Fibroblast of upper back skin (primary cell): ENCODE measurements around the gene CCDC82.

Source experiments
- DNase-seq: peaks from one replicate; pipeline ENCODE4 v3.0.0-alpha.2; 2013

CCDC82 gene

DNA sequence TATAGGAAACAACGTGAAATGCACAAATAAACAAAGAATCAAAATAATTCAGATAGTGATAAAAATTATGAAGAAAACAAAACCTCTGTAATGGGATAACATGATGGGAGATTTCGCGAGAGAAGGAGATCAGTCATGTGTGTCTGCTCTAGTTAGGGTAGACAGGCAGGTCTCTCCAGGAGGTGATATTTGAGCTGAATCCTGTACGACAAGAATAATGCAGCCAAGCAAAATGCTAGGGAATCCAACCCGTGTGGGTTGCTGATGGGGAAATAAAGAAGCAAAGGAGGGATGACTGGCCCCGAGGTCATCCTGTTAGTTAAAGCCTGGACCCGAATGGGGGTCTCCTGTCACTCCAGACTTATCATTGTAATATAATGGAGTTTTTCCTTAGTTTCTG, 62.8 kb downstream of the CCDC82 start:
- no peak for DNase-seq

DNA sequence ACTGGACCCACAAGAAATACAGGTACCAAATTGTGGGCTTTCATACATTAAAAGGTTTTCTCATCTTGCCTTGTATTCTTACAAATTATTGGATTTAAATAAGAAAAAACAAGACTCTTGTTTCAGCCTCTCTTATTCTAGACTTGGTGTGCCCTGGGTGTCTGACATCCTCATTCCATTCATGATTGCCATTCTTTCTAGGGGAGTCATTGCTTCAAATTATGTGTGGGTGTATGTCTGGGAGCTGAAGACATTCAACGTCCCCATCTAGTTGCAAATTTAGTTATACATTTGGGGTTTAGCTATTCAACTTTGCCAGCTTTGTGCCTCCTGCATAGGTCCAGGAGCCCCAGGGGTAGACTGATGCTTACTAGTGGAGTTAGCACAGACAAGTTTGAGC, 64.8 kb downstream of the CCDC82 start:
- DNase-seq, result peak; percentile 91

DNA sequence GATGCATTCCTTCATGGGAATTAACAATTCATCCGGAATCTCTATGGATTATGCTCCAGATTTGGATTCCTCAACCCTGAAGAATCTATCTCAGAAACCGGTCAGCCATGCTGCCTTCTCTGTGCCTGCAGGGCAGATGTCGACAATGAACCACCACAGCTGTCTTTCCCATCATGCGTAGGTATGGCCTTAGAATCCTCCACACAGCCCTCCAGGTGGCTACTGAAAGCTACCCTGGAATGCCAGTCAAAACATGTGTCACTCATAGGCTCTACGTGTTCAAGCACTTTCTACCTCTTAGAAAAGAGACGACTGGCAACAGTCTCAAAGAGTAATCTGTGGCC, 66.1 kb downstream of the CCDC82 start:
- no peak for DNase-seq

DNA sequence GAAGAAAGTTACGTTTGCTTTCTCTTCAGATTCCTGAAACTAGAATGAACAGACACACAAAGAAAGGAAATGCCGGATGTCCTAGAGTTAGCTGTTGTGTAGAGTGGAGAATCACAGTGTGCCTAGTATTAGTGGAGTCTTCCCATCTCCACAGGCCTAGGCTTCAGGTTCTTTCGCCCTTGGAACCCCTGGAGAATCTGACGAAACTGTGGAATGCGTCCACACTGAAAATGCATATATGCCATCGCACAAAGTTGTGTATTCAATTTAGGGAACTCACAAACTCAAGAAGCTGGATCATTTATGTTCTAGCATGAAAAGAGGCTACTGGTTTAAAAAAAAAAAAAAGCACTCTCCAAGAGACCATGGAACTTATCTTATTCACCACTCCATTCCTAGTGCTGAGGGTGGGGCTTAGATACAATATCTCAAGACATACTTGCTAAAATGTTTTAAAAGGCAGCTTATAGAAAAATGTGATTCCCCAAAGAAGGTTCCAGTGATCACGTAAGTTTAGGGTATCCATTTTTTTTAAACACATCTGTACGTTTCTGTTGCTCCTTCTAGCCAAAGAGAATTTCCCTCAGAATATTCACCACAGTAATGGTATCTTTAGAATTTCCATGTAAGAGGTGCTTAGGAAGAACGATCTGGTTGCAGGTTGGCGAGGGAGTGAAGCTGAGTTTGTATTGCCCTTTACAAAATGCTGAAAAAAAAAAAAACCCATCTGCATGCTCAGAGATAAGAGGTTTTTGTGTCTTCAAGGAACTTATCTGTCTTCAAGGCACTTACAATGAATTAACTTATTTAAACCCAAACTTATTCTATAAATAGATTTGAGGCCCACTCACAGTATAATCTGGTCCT, 66.7 kb downstream of the CCDC82 start:
- DNase-seq, result no peak

DNA sequence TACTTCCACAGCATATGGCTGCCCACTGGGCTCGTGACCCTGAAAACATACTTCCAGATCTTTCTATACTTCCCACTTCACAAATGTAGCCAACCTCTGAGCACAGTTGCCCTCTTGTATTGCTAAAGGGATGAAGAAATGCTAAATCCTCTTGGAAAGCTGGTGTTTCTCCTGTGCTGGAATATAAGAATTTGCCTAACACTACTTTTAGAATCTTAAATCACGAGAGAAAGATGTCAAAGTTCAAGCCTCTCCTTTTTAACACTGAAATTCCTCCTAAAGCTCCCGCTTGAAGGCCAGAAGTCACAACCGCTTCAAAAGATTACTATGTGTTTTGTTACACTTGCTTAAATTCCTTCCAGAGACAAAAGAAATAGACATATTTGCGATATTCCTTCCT, 68.6 kb downstream of the CCDC82 start:
- DNase-seq, result no peak

DNA sequence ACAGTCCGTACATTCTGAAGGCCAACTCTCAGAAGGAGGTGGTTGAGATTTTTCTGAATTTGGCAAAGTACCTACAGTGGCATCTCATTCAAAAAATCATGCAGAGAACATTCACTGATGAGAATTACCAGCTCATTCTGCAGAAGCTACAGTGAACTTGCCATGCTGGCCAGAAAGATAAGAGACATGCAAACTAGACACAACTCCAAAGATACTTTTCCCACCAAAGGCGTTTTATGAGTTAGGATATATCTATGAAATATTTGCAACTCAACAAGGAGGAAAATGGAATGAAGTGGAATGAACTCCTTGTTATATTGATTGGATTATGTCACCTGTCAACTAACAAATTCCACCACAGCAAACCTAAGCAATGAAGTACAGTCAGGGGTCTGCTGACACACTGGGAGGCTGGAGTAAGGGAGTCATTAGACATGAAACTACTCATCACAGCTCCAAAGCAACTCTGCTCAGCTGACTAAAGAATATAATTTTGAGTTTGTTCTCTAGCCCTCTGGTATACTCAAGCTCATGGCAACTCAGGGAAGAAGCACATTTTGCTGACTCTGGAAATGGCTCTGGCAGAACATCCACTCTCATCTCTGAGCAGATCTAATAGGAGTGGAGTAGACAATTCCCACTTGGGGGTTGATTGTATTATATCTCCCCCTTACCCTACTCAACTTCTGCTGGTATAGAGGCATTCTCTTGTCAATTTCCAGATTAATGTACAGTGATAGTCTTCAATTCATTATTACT, 69.6 kb downstream of the CCDC82 start:
- no peak for DNase-seq

DNA sequence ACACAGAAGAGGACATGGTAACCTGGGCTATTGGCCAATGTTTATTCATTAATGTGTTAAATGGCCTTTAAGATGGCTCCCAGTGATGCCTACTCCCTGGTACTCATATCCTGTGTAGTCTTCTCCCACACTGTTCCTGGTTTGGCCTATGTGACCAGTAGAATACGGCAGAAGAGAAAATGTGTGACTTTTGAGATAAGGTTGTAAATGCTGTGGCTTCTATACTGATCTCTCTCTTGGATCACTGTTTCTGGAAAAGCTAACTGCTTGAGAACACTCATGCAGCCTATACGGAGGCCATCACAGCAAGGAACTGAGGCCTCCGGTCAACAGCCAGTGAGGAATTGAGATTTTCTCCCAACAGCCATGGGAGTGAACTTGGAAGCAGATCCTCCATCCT, 70.9 kb downstream of the CCDC82 start:
- DNase-seq, result no peak

DNA sequence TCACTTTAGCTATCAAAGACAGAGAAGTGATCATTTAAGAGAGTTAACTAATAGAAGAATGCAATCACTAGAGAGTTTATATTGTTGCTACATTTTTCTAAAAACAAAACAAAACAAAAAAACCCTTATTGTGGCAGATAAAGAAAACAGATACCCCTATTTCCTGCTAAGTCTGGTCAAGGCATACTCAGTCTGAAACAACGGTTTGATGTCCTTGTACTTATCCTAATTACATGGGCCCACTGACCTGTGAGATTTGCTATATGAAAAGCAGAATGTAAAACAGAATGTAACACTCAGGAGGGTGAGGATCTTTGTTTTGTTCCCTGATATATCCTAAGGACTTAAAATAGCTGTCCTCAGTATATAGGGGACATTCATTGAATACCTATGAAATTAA, 71.3 kb downstream of the CCDC82 start:
- DNase-seq, result no peak

DNA sequence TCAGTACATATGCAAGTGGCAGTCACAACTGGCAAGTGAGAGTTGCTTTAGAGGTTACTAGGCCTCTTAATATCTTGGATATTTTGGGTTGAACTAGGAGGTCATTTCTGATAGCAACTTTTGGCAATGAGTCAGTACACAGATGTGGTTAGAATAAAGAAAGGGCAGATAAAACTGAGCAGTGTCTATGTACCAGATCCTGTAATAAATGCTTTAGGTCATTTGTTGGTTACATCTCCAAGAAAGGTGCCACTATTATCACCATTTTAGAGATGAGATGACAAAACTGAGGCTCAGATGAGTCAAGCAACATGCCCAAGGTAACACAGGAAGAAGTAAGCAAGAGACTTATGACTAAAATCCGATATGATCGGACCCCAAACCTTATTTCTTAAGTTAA, 71.7 kb downstream of the CCDC82 start:
- DNase-seq, result no peak

DNA sequence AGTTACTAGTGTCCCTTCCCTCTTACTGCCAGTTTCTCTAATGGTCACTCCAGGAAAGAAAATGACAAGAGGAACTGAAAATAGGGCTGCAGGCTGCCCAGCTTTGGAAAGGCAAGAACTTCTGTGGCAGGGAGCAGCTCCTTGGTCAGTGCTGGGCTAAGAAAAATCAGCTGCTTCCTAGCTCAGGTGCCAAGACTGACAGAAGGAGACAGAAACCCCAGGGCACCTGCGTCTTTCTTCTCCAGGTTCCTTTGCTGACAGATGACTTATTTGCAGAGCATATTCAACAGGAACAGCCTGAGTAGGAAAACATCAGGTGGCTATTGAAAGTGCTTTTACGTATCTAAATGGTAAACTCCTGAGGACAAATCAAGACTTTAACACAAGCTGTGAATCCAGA, 72.1 kb downstream of the CCDC82 start:
- no peak for DNase-seq

DNA sequence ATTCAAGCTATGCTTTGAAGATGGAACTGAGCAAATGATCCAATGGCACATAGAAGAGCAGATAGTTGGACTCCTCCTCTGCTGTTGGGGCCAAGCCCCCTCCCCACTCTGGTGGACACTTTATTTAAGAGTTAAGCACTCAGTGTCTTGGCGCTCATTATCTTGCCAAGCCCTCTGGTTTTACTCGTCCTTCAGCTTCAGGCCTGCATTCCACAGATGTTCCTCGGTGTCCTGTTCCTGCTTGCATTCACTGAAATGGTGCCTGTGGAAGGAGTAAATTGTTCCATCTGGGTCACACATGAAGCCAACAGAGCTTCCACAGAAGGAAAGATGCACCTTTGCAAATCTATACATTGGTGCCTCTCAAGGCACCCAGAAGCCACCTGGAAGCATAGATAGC, 72.8 kb downstream of the CCDC82 start:
- no peak for DNase-seq

DNA sequence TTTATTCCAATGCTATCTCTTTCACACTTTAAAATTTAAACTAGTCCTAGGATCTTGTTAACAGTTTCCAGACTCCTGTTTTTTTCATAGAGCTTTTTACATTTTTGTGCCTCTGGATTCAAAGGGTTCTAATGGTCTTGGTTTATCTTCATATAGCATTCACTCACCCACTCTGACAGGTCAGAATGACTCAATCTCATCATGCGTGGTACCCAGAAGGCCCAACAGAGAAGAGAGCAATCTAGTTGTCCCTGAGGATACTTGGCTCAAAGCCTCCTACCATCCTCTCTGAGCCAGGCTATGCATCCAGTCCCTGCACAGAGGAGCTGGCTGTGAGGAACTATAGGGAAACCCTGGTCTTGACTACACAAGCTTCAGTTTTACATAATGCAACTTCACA, 74.2 kb downstream of the CCDC82 start:
- DNase-seq, result no peak

DNA sequence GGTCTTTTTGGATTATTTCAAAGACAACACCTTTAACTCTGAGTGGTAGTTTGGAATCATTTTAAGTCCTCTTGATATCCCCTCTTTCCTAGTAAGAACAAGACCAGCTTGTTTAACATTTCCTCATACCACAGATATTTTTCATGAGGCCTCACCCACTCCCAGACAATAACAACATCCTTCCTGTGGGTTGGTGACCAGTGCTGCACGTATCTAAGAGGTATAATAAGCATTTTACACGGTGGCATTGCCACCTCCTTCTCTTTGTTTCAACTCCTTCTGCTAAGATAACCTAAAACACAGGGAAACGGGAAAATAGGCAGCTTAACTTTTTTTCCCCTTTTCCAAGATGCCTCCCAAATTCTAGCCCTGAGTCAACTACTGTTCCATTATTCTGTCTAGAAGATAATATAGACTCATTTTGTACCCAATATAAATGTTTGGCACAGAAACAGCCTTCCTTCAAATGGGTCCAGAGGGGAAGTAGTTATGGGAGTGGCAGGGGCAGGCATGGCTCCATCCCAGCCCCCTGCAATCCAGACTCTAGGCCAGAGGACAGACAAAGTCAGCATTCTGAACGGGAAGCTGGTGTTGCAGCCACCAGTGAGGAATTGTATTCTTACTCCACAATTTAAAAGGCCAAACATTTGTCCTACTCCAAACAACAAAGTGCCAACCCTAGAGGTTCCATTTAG, 75.2 kb downstream of the CCDC82 start:
- peak; percentile 68 for DNase-seq

DNA sequence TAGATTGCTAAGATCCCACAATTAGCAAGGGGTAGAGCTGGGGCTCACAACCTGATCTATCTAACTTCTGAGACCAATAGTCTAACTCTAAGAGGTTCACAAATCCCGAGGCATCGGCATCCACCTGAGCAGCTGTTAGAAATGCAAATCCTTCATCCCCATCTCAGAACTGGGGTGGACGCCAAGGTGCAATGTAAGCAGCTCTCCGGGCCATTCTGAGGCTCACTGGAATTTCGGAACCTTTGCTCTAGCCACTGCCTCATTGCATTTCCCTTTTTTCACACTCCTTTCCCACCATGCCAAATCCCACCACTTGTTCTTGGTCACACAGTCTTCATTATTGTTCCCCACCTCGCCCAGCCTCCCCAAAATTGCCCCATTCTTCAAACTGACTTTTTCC, 76.5 kb downstream of the CCDC82 start:
- DNase-seq, result no peak

DNA sequence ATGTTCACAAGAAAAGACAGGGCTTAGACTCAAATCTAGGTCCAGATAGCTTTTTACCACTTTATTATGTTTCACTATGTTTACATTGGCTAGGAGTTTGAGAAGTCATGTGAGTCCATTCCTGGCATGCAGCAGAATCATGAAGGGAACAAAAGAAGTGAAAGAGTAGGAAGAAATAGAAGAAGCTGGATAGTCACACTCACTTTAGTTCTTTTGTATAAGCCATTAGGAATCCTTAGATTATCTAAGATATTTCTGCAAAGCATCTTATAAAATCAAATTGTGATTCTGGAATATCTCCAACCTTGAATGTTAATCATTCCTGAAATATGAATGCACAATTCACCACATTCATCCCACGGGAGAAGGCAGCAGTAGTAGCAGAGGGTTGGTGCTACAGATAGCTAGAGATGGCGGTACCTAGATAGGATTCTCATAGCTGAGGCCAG, 78.6 kb downstream of the CCDC82 start:
- peak; percentile 92 for DNase-seq

DNA sequence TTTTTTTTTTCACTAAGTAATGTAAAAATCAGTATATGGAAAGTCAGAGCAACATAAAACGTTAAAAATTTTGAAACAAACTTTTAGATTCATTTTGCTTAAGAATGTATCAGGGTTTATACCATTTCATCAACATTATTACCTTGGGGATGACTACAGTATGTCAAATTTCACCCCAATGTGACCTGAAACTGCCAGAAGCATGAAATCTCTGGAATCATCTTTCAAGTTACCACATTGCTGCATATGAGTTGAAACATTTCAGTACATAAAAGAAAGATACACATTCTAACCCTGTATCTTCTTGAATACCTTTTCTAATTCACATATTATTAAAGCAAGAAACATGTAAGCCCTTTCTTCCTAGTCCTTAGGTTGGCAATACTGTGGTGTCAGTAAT, 79.5 kb downstream of the CCDC82 start:
- no peak for DNase-seq

DNA sequence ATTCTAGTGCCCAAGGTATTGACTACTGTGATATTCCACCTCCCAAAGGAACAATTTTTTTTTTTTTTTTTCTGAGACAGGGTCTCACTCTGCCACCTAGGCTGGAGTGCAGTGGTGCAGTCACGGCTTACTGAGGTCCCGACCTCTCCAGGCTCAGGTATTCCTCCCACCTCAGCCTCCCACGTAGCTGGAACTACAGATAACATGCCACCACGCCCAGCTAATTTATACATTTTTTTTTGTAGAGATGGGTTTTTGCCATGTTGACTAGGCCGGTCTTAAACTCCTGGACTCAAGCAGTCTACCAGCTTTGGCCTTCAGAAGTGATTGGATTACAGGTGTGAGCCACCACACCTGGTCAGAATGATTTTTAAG, 80.1 kb downstream of the CCDC82 start:
- DNase-seq, result no peak

DNA sequence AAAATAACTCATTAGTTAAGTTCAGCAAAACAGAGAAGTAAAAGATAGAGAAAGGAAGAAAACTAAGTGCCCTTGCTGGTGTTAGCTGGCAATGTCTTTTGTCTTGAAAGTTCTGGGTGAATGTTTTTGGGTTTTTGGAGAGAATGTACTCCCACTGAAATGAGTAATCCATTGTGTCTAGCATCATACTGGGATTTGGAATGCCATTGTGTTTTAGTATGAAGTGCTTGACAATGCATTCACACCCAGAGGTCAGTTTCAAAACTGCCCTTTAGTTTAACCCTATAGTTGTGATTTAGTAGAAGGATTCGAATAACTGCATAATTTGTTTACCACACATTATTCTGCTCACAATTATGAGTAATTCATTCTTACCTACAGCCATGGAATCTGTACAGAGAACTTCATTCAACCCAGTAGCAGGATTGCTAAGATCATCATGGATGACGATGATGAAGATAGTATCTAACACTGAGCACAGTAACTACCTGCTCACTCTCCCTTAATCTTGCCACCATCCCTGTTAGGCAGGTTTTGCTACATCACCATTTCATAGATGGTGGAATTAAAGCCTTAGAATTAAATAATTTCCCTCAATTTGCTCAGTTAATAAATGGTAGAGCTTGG, 80.6 kb downstream of the CCDC82 start:
- DNase-seq, result peak; percentile 42

DNA sequence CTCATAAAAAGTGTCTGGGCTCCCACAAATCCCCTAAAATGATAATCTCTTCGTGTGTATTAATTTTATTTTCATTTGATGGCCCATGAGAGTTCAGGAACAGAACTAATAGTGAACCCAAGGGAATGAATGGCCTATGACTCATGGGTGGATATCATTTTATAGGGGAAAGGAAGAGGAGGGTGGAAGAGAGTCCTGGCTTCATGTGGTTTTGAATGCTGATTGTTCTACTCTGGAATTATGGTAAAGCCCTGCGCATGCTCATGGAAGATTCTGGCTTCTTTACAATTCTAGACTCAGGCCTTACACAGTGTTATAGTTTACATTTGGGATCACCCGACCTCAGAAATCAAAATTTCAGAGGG, 82.0 kb downstream of the CCDC82 start:
- peak; percentile 95 for DNase-seq

DNA sequence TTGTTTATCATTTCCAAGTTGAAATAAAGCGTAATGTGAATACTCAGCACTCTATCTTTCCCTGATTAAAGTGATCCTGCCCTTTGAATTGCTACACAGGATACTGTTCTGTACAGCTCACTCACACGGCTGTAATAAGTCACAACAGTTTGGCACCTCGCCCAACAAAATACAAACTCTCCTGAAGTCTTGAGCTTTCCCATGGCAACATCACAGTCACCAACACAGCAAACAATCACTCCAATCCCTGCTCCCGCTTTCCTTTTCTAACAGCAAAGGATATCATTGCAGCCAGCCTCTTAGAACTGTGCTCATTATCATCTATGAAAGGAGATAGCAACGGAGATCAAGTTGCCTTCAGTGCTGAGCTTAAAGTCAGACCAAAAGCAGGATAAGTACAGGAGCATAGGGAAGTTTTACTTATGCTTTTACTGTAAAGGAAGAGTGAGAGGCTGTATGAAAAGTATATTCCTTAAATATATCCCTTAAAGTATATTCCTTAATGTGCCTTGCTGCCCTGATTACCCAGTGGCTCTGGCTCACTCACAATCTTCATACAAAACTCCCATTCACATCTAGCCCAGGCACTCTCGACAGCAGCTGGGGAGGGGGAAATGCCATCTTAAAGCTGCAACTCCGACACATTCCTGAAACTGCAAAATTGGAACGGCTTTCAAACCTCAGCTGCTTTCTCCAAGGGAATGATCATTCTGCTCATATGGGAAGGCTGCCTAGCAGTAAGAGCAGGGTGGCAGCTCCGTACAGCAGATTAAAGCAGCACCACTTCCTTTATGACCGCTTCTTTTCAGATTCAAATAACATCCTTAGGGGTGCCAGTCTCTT, 82.6 kb downstream of the CCDC82 start:
- DNase-seq, result peak; percentile 98

DNA sequence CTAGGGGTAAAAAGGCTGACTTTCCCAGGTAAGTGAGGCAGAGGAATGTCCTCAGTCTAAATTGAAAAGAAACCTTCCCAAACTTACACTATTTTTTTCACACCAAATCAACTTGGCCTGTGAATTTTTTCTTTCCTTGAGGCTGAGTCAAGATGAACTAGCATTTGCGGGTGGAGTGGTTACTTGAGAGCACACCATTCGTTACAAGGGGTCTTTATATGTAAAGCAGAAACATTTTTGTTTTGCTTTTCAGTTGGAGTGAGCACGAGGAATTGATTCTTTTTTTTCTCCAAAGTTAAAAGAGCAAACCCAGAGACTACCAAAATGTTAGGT, 83.1 kb downstream of the CCDC82 start:
- DNase-seq, result peak; percentile 31

DNA sequence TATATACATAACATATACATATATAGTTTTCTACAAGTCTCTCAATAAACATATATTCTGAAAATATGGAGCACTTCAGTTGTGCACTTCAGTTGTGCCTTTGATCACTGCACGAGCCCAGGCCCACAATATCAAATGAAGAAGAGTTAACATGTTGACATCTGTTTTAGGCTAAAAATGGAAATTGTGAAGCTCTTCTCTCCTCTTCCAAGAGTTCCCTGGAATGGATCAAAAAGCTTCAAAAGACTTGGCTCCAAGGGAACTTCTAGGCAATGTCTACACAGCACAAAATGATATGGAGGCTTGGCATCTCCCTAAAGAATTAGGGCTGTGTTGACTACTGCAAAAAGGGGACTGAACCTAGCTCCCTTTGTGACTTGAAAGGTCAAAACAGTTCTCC, 83.6 kb downstream of the CCDC82 start:
- no peak for DNase-seq

DNA sequence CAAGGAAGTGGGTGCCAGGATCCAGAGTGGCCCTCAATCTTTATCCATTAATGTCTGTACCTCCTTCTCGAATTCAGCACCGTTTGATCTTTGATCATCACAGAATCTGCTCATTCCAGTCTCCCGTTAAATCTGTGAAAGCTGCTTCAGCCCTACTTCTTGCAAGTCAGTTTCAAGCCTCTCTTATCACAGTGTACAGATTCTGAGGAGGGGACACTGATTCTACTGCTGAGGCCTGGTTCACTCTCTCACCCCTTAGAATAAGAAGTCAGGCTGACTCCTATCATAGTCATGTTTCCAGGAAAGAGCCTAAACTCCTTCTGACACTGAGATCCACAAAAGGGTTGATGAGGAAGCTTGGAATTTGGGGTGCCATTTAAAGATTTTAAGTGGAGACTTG, 85.7 kb downstream of the CCDC82 start:
- DNase-seq, result no peak
